ENCODE results near the gene MCC.

DNA sequence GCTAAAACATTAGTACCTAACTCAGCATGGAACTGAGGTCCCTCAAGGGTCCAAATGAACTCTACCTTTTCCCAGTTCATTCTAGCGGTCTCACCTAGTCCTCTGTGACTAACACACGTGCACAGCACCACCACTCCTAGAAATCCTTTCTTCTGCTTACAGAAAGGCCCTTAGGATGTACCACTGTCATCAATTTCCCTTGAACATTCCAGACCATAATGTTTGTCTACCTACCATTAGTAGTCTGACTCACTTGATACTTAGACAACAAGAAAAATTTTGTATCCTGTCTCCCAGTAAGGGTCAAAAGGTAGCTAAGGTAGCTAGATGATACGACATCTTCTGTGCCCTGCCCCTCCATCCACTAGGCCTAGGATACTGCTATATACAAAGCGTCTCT lies 220.0 kb downstream of the MCC start:
- TF ChIP-seq, protein P1, sequence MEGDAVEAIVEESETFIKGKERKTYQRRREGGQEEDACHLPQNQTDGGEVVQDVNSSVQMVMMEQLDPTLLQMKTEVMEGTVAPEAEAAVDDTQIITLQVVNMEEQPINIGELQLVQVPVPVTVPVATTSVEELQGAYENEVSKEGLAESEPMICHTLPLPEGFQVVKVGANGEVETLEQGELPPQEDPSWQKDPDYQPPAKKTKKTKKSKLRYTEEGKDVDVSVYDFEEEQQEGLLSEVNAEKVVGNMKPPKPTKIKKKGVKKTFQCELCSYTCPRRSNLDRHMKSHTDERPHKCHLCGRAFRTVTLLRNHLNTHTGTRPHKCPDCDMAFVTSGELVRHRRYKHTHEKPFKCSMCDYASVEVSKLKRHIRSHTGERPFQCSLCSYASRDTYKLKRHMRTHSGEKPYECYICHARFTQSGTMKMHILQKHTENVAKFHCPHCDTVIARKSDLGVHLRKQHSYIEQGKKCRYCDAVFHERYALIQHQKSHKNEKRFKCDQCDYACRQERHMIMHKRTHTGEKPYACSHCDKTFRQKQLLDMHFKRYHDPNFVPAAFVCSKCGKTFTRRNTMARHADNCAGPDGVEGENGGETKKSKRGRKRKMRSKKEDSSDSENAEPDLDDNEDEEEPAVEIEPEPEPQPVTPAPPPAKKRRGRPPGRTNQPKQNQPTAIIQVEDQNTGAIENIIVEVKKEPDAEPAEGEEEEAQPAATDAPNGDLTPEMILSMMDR (IDR thresholded peaks at IDR 0.05; ENCODE audit: low read length) = no peak
- TF ChIP-seq EZH2 (optimal IDR thresholded peaks at IDR 0.05; ENCODE audit: low read depth, low read length) = no peak

All from MM.1S (cell line).